ENCODE results near the gene GPR108. TPM values are rescaled to one million over a fixed set of nuclear protein-coding genes. Genes with fewer than 3 reads are reported as not detected.

GPR108 gene
- total RNA-seq, 1 donor from 2014 or later: 41.6 TPM

- Mint-ChIP-seq H3K36me3 (ENCODE audit: low read depth, unreplicated experiment) (no peaks in the 10 kb centered on the region), H3K27me3 (ENCODE audit: low read depth, unreplicated experiment) (peaks cover 3% of the 10 kb centered on the region), H3K4me3 (ENCODE audit: unreplicated experiment) (no peak overlapping the region), H3K27ac (ENCODE audit: unreplicated experiment) (no peak overlapping the region), H3K4me1 (ENCODE audit: low read depth, unreplicated experiment) (peaks cover 6% of the 10 kb centered on the region), H3K9me3 (ENCODE audit: unreplicated experiment) (no peaks in the 10 kb centered on the region)
- TF ChIP-seq EZH2 (IDR thresholded peaks at IDR 0.05; ENCODE audit: insufficient read depth, low read length) (no peak), CTCF (IDR thresholded peaks at IDR 0.05; ENCODE audit: insufficient read depth, low read depth, low read length) (no peak)
- Histone ChIP-seq H3K4me3 (ENCODE audit: insufficient read depth, low read depth, low read length) (no peak overlapping the region), H3K4me1 (ENCODE audit: insufficient read depth, low read length) (no peaks in the 10 kb centered on the region), H4K20me1 (ENCODE audit: insufficient read depth, low read length) (no peaks in the 10 kb centered on the region), H3K27ac (ENCODE audit: low read depth, low read length) (no peak overlapping the region), H3K9me3 (ENCODE audit: insufficient read depth, low read depth, low read length) (no peaks in the 10 kb centered on the region), H3K27me3 (ENCODE audit: insufficient read depth, low read length) (no peaks in the 10 kb centered on the region), H3K79me2 (ENCODE audit: insufficient read depth, low read length) (no peaks in the 10 kb centered on the region), H3K9ac (ENCODE audit: low read length) (no peak overlapping the region), H3K36me3 (ENCODE audit: insufficient read depth, low read length) (no peaks in the 10 kb centered on the region), H3K4me2 (ENCODE audit: low read length) (no peak overlapping the region), H2AFZ (ENCODE audit: low read depth, low read length) (no peak overlapping the region)
- DNase-seq (ENCODE audit: low read depth): no peak
- no peak for FAIRE-seq
These were observed 23.8 kb upstream of the GPR108 start for GRCh38 chr19:6761053-6761676.

GRCh38 chr19:6760606-6761005 is 23.2 kb upstream of the GPR108 start:
- Histone ChIP-seq H3K4me3 (ENCODE audit: insufficient read depth, low read depth, low read length) (no peak overlapping the region), H3K9ac (ENCODE audit: low read length) (no peak overlapping the region), H3K4me1 (ENCODE audit: insufficient read depth, low read length) (no peaks in the 10 kb centered on the region), H3K36me3 (ENCODE audit: insufficient read depth, low read length) (no peaks in the 10 kb centered on the region), H4K20me1 (ENCODE audit: insufficient read depth, low read length) (no peaks in the 10 kb centered on the region), H2AFZ (ENCODE audit: low read depth, low read length) (no peak overlapping the region), H3K4me2 (ENCODE audit: low read length) (no peak overlapping the region), H3K79me2 (ENCODE audit: insufficient read depth, low read length) (no peaks in the 10 kb centered on the region), H3K9me3 (ENCODE audit: insufficient read depth, low read depth, low read length) (no peaks in the 10 kb centered on the region), H3K27me3 (ENCODE audit: insufficient read depth, low read length) (no peaks in the 10 kb centered on the region), H3K27ac (ENCODE audit: low read depth, low read length) (no peak overlapping the region)
- Mint-ChIP-seq H3K4me1 (ENCODE audit: low read depth, unreplicated experiment) (peaks cover under 1% of the 10 kb centered on the region), H3K9me3 (ENCODE audit: unreplicated experiment) (no peaks in the 10 kb centered on the region), H3K36me3 (ENCODE audit: low read depth, unreplicated experiment) (no peaks in the 10 kb centered on the region), H3K27me3 (ENCODE audit: low read depth, unreplicated experiment) (no peaks in the 10 kb centered on the region), H3K4me3 (ENCODE audit: unreplicated experiment) (no peak overlapping the region), H3K27ac (ENCODE audit: unreplicated experiment) (no peak overlapping the region)
- FAIRE-seq: no peak
- TF ChIP-seq EZH2 (IDR thresholded peaks at IDR 0.05; ENCODE audit: insufficient read depth, low read length) (no peak), CTCF (IDR thresholded peaks at IDR 0.05; ENCODE audit: insufficient read depth, low read depth, low read length) (no peak)
- no peak for DNase-seq (ENCODE audit: low read depth)

GRCh38 chr19:6754653-6755463 is 17.5 kb upstream of the GPR108 start:
- no peaks in the 10 kb centered on the region for H3K9me3 ChIP-seq (ENCODE audit: insufficient read depth, low read depth, low read length)
- H3K36me3 ChIP-seq (ENCODE audit: insufficient read depth, low read length): peaks cover 8% of the 10 kb centered on the region
- no peak overlapping the region for H2AFZ ChIP-seq (ENCODE audit: low read depth, low read length)
- H3K27me3 ChIP-seq (ENCODE audit: insufficient read depth, low read length): no peaks in the 10 kb centered on the region
- H3K4me3 ChIP-seq (ENCODE audit: insufficient read depth, low read depth, low read length): no peak overlapping the region
- H3K4me2 ChIP-seq (ENCODE audit: low read length): no peak overlapping the region
- H3K79me2 ChIP-seq (ENCODE audit: insufficient read depth, low read length): no peaks in the 10 kb centered on the region
- Mint-ChIP-seq H3K4me3 (ENCODE audit: unreplicated experiment) (no peak overlapping the region), H3K27me3 (ENCODE audit: low read depth, unreplicated experiment) (no peaks in the 10 kb centered on the region), H3K27ac (ENCODE audit: unreplicated experiment) (peak overlapping the region; percentile 29), H3K36me3 (ENCODE audit: low read depth, unreplicated experiment) (peaks cover 3% of the 10 kb centered on the region), H3K4me1 (ENCODE audit: low read depth, unreplicated experiment) (no peaks in the 10 kb centered on the region), H3K9me3 (ENCODE audit: unreplicated experiment) (no peaks in the 10 kb centered on the region)
- FAIRE-seq (no peak), DNase-seq (ENCODE audit: low read depth) (no peak)
- H3K4me1 ChIP-seq (ENCODE audit: insufficient read depth, low read length): peaks cover 6% of the 10 kb centered on the region
- H3K9ac ChIP-seq (ENCODE audit: low read length): no peak overlapping the region
- H4K20me1 ChIP-seq (ENCODE audit: insufficient read depth, low read length): no peaks in the 10 kb centered on the region
- TF ChIP-seq CTCF (IDR thresholded peaks at IDR 0.05; ENCODE audit: insufficient read depth, low read depth, low read length) (no peak), EZH2 (IDR thresholded peaks at IDR 0.05; ENCODE audit: insufficient read depth, low read length) (no peak)
- no peak overlapping the region for H3K27ac ChIP-seq (ENCODE audit: low read depth, low read length)

Measured in astrocyte (in vitro differentiated cells and primary cell).